Measurements from ENCODE around the gene ZNF236.

GRCh38 chr18:76996429-76996828 lies 174.1 kb downstream of the ZNF236 start:
- TF ChIP-seq, protein P1, sequence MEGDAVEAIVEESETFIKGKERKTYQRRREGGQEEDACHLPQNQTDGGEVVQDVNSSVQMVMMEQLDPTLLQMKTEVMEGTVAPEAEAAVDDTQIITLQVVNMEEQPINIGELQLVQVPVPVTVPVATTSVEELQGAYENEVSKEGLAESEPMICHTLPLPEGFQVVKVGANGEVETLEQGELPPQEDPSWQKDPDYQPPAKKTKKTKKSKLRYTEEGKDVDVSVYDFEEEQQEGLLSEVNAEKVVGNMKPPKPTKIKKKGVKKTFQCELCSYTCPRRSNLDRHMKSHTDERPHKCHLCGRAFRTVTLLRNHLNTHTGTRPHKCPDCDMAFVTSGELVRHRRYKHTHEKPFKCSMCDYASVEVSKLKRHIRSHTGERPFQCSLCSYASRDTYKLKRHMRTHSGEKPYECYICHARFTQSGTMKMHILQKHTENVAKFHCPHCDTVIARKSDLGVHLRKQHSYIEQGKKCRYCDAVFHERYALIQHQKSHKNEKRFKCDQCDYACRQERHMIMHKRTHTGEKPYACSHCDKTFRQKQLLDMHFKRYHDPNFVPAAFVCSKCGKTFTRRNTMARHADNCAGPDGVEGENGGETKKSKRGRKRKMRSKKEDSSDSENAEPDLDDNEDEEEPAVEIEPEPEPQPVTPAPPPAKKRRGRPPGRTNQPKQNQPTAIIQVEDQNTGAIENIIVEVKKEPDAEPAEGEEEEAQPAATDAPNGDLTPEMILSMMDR (IDR thresholded peaks at IDR 0.05), result no peak
- TF ChIP-seq POLR2A (IDR thresholded peaks at IDR 0.05), result no peak

Data from vagina (tissue), 2 donors.